Activated CD4-positive, CD25-positive, alpha-beta regulatory T cell treated with anti-CD3 and anti-CD28 coated beads, Interleukin-2, amount 50 U/mL, for 24 hours (primary cell): ENCODE data around the gene SETD1A.
"Not testable (repeated sequence)": the region's sequence is repeated elsewhere in the genome, so short reads cannot be mapped to it uniquely, and the experiment has no call there.

Experiments
- ATAC-seq, 2 donors: fragments of 150-1000 bp; cut with Tn5 transposase; one replicate each; pipeline ENCODE4 v1.10.0; 2021; ENCODE audit warnings: mild to moderate bottlenecking in 1 of 2, moderate library complexity in 1 of 2

The SETD1A gene

DNA sequence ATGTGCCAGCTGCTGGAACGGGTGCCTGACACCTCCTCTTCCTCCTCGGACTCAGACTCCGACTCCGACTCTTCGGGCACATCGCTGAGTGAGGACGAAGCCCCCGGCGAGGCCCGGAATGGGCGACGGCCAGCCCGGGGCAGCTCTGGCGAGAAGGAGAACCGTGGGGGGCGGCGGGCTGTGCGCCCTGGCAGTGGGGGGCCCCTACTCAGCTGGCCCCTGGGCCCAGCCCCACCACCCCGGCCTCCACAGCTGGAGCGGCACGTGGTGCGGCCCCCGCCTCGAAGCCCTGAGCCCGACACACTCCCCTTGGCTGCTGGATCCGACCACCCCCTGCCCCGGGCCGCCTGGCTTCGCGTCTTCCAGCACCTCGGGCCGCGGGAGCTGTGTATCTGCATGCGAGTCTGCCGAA lies 27.4 kb upstream of the SETD1A start:
- ATAC-seq = no peak

DNA sequence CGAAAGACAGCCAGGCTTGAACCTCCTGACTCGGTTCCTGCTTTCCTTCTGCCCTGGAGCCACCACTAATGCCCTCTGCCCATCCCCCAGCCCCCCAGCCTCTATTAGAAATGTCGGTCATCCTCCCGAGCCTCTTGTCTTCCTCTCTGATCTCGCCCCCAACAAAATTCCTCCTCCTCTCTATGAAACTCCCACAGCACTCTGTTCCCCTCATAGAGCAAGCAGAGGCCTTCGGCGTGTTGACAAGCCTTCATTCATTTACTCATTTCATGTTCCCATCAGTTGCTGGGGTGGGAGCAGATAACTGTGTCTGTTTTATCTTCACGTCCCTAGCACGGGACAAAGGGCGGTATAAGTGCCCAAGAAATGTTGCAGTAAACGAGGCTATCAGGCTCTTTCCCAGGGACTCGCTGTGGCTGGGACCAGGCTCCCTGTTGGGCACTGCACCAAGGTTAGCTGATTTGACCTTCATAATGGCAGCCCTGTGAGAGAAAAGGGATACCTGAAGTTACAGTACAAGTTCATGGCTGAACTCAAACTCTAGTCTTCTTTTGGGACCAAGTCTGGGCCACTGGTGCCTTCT lies 26.4 kb upstream of the SETD1A start:
- no peak for ATAC-seq

DNA sequence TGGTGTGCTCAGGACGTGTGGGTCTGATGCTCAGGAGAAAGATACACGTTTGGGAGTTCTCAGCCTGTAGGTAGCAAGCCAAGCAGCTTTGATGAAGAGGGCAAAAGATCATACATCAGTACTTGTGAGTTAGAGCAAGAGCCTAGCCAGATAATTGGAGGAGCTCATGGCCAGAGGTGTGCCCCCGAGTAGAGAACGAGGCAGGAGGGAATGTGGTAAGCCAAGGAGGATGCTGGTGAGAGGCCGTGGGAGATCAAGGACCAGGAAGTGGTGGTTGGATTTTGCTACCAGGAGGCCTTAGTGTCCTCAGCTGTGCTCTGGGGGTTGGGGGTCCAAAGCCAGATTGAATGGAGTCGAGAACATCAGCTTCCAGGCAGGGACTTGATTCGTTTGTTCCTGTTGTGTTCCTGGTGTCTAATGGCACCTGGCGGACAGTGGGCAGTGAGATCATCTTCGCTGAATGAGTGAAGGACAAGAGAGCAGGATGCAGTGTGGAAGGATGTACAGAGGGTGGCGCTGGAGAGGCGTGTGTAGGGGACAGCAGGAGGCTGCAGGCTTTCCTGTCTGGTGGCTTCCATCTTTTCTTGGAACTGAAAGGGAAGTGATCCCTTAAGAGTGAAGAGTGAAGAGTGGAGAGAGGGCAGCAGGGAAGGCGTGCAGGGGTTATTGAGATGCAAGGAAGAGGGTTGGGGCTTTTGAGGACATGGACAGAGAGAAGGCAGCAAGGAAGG lies 22.6 kb upstream of the SETD1A start:
- peak in 1 of 2 donors; percentile 10 for ATAC-seq

DNA sequence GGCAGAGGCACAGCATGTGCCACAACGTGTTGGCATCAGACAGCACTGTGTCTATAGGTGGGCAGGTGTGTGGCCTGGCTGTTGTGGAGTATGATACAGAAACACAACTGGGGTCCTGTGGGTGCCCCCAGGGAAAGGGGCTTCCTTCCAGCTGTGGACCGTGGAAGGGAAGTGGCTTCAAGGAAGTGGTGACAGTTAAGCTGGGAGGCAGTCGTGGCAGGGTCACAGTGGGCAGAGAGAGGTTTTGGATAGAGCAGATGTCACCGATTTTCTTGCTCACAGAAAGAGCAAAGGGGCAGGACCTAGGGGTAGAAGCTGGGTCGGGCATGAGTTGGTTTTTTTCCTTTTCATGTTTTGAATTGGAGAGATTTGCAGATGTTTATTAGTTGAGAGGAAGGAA lies 19.9 kb upstream of the SETD1A start:
- no peak for ATAC-seq

DNA sequence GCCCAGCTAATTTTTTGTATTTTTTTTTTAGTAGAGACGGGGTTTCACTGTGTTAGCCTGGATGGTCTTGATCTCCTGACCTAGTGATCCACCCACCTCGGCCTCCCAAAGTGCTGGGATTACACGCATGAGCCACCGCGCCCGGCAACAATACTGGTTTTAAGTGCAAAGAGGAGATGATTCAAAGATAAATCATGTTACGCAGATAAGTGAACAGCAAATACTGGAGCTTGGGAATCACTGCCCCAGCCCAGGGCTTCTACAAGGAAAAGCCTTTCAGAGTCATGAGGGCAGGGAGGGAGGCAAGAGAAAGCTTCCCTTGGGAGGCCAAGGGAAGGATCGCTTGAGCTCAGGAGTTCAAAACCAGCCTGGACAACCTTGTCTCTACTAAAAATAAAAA lies 18.0 kb upstream of the SETD1A start:
- ATAC-seq = not testable (repeated sequence)

DNA sequence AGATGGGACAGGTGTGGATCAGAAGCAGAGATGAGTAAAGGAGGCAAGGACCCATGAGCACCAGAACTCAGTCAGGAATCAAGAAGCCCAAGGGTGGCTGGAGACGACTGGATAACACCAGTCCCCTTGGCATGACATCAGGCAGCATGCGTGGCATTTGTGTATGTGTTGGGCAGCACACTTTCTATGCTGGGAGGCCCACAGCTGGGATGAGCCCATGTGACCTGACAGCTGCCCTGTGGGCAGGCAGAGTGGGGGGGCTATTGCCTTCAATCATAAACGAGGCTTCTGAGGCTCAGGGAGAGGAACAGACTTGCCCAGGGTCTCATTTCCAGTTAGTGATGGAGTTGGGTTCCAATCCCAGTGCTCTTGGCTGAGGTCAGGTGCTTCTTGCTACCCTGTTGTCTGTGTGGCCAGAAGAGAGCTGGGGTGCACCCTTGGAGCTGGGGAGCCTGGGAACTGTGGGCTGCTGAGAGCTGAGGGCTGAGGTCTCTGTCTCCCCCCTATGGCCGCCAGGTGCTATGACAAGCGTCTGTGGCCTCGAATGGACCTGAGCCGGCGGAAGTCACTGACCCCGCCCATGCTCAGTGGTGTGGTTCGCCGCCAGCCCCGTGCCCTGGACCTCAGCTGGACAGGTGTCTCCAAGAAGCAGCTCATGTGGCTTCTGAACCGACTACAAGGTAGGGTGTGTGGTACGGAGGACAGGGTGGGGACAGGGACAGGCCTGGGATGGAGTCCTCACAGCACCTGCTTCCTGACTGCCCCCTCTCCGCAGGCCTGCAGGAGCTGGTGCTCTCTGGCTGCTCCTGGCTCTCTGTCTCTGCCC lies 15.7 kb upstream of the SETD1A start:
- ATAC-seq = peak; percentile 91

DNA sequence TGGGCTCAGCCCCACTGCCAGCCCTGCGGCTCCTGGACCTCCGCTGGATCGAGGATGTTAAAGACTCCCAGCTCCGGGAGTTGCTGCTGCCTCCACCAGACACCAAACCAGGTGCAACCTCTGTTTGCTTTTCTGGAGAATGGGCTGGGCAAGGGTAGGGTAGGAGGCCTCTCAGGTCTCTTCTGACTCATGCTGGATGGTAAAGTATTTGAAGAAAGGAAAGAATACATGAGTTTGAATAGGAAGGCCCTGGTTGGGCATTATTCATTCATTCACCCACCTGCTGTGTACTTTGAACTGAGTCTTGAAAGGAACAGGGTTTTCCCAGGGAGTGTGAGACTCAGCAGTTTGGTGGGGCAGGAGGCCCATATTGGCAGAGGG lies 15.1 kb upstream of the SETD1A start:
- ATAC-seq = peak in 1 of 2 donors; percentile 22

DNA sequence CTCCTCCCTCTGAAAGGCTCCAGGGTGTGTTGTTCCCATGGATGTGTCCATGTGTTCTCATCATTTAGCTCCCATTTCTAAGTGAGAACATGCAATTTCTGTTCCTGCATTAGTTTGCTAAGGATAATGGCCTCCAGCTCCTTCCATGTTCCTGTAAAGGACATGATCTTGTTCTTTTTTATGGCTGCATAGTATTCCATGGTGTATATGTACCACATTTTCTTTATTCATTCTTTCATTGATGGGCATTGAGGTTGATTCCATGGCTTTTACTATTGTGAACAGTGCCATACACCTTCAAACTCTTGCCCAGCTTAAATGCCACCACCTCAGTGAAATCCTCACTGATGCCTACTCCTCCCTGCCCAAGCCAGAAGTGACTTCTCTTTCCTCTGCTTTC lies 13.2 kb upstream of the SETD1A start:
- no peak for ATAC-seq

DNA sequence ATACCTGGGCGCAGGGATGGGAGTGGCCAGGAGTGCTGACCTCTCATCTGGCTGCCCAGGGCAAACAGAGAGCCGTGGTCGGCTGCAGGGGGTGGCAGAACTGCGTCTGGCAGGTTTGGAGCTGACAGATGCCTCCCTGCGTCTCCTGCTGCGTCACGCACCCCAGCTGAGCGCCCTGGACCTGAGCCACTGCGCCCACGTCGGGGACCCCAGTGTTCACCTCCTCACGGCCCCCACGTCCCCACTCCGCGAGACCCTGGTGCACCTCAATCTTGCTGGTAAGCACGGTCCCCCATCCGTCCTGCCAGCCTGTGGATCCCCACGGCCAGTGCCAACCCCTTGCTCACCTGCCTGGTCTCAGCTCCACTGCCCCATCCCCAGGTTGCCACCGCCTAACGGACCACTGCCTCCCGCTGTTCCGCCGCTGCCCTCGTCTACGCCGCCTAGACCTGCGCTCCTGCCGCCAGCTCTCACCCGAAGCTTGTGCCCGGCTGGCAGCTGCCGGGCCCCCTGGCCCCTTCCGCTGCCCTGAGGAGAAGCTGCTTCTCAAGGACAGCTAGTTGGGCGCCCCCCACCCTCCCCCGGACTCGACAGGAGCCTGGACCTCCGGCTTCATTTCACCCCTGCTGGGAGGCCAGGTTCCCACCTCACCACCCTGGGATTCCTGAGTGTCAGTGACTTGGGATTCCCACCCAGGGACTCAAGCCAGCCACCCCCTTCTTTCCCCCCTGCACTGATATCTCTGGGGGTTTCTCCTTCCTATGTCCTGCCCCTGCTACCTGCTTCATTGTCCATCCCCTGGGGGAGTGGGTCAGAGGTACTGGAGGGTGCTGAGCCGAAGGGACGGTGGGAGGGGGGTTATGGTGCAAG lies 10.6 kb upstream of the SETD1A start:
- no peak for ATAC-seq

DNA sequence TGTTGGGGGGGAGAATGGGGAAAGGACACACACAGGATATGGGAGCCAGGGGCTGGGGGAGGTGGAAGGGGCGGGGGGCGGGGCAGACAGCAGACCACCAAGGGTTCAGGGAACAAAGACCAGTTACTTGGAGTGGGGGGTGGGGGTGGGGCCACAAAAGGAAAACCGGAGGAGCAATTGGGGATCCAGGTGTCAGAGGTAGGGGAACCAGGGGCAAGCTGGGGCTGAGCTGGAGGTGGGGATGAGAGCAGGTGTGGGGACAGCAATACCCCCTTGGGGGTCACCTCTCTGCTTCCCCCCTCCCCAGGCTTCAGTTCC lies 10.1 kb upstream of the SETD1A start:
- ATAC-seq = no peak

DNA sequence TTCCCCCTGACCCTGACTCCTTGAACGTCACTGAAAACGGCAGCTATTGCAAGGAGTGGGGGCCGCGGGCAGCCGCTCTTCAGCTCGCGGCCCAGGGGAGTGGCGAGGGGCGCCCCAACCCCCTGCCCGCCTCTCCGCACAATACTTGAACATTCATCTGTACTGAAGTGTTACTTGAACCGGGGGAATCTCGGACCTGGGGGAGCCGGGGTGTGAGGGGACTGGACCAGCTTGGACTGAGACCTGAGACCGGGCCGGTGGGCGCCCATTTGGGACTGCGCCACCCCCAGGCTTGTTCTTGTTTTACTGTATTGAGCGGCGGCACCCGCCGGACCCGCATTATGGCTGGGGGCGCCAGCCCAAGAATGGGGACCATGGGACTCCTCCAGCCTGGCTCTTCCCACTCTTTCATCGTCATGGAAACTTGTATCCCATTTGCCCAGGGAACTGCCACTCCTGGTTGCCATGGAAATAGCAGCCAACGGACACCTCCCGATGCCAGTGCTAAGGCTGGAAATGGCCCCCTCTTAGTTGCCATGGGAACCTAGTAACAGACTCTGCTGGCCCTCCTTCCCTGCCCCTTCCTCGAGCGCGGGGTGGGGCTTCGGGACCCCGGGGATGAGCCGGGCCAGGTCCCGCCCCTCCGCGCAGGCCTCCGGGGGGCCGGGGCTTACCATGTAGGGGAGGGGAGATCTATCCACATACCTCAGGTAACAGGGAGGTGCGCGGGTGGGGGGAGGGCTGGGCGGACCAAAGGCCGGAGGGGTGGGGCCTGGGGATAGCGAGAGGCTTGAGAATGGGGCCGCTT lies 9.5 kb upstream of the SETD1A start:
- ATAC-seq = no peak

DNA sequence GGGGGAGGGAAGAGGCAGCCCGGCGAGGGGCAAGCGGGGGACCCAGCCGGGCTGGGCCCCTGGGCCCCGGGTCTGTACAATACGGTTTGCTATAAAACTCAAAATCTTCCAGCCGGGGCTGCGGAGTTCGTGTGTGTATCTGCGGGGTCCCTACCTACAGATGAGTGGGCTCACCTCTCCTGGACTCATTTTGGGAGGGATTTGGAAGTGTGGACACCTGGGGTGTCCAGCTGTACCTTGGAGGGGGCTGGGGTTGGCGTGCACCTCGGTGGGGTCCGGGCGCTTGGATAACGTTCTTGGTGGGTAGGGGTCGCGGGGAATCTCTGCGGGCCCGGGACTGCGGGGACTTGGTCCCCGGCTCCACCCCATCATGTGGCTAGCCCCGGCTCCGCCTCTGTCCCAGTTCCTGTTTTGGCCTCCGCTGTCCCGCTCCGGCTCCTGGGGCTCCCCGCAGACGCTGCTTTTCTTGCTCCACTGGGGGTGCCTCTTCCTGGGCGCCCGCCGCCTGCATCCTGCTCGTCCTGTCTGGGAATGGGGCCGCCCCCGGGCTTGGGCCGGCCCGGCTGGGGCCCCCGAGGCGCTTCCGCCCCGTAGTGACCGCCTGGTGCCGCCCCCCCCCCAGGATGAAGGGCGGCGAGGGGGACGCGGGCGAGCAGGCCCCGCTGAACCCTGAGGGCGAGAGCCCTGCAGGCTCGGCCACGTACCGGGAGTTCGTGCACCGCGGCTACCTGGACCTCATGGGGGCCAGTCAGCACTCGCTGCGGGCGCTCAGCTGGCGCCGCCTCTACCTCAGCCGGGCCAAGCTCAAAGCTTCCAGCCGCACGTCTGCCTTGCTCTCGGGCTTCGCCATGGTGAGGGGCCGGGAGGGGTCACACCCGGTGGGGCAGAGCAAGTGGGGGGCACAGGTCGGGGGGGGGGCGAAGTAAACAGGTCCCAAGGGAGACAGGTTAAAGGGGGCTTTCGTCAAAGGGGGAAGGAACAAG lies 8.6 kb upstream of the SETD1A start, which contains the start of gene ORAI3:
TSS of gene ORAI3 (plus strand) at position 402 of the 983 bp plus-strand sequence. CDS start at position 624, 222 bp downstream.
- ATAC-seq = peak; percentile 54 to 55

DNA sequence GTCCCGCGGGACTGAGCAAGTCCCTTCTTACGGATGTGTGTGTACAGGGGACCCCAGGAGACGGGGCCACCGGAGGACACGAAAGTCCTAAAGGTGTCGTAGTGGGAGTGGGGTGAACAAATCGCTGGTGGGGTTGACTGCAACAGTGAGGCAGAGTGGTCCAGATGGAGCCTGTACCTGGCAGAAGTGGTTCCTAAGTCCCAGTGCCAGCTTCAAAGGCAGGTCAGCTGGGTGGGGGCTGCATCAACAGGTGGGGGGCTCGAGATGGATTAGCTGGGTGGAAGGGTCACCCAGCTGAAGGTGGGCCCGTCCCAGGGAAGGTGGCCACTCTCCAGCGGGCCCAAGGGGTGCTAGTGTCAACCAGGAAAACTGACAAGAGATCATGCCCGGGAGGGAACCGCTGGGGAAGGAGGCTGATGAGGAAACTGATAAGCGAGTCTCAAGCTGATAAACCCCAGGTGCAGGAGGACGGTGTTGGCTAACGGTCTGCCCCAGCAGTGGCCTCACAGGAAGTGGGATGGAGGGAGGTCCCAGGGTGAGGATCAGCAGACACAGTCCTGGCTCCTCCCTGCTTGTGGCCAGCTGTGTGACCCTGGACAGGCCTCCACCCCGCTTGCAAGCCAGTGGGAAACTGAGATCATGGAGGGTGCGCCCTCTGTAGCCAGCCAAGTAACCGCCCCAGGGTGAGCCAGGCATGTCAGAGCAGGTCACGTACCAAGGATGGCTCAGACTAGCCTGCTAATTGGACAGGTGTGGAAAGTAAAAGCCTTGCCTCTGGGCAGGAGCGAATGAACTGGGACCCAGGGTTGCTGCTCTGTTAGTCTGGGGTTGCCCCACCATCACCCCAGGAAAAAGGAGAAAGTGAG lies 7.7 kb upstream of the SETD1A start:
- ATAC-seq = peak; percentile 51 to 58

DNA sequence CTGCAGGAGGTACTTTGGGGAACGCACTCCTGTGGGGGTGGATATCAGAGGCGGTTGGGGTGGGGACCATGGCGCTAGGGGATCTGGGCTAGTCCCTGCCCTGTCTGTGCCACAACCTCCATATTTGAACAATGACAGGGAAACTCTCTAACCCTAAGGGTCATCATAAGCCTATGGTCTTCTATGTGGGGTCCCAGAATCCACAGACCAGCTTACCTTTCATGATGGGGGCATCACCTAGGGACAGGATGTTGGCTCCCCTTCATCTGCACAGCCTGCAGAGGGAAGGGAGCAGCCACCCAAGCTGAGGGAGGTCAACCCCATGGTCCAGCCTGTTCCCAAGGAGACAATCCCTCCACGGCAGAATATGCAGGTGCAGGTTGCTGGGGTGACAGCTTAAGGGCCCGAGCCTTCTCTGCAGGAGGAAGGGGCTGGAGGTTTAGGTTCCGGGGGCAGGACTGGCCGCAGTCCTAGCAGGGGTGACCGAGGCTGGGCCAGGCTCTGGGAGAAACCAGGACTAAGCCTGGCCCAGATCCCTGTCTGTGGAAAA lies 7.0 kb upstream of the SETD1A start:
- ATAC-seq = peak in 1 of 2 donors; percentile 2

DNA sequence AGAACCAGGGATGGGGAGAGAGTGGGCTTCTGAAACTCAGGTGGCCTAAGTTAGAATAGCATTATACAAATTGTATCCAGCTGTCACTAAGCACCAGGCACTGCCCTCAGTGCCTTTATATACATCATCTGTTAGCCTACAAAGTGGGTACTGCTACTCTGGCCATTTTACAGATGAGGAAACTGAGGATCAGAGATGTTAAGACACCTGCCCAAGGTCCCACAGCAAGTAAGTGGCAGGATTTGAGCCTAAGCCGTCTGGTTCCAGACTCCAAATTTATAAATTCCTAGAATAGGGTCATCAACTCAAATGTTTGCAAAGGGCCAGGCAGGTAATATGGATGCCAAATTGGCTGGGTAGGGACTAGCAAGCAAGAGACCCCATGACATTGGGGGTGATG lies 6.4 kb upstream of the SETD1A start:
- ATAC-seq = no peak

DNA sequence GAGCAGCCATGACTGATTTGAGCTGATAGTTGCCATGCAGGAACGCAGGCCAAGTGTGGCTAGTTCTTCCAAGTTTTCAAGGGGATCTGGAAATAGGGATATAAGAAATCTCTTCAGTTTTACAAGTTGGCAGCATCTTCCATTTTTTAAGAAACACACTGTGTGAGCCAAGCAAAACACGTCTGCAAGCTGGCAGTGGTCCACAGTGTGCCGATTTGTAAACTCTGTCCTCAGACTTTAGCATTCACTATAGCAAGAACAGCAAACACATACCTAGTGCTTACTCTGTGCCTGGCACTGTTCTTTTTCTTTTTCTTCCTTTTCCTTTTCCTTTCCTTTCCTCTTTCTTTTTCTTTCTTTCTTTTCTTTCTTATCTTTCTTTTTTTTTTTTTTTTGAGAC lies 5.8 kb upstream of the SETD1A start:
- ATAC-seq = no peak

DNA sequence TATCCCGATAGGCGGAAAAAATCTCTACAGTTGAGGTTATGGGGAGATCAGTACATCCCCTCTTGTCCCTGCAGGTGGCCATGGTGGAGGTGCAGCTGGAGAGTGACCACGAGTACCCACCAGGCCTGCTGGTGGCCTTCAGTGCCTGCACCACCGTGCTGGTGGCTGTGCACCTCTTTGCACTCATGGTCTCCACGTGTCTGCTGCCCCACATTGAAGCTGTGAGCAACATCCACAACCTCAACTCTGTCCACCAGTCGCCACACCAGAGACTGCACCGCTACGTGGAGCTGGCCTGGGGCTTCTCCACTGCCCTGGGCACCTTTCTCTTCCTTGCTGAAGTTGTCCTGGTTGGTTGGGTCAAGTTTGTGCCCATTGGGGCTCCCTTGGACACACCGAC lies 4.4 kb upstream of the SETD1A start:
- ATAC-seq = no peak

DNA sequence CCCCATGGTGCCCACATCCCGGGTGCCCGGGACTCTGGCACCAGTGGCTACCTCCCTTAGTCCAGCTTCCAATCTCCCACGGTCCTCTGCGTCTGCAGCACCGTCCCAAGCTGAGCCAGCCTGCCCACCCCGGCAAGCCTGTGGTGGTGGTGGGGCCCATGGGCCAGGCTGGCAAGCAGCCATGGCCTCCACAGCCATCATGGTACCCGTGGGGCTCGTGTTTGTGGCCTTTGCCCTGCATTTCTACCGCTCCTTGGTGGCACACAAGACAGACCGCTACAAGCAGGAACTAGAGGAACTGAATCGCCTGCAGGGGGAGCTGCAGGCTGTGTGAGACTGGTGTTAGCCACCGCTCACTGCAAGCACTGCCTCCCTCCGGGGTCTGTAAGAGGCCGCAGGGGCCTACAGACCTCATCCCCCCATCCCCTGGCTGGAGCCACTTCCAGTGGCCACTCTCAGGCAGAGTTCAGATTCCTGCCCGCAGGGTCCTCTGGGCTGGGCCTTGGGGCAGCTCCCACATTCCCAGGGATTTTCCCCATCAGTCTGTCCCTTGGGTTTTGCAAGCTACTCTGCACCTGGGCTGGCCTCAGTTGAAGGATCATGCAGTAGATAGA lies 3.9 kb upstream of the SETD1A start:
- peak in 1 of 2 donors; percentile 13 for ATAC-seq

DNA sequence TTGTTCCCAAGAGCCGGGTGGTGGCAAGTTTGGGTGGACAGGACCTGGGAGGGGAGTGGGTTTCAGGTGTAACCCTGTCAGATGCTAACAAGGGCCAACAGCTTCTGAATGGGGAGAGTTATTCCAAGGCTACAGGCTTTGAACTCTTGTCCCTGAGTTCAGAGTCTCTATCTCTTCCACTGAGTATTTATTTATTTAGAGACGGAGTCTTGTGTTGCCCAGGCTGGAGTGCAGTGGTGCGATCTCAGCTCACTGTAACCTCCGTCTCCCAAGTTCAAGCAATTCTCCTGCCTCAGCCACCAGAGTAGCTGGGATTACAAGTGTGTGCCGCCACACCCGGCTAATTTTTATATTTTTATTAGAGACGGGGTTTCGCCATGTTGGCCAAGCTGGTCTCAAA lies 2.6 kb upstream of the SETD1A start:
- no peak for ATAC-seq
